ENCODE data around the gene KCNK1.

Gene KCNK1

GRCh38 chr1:233707880-233708815, 94.2 kb downstream of the KCNK1 start:
- H3K27me3 Mint-ChIP-seq = peaks cover 17% of the 10 kb centered on the region
- no peaks in the 10 kb centered on the region for H3K36me3 Mint-ChIP-seq (ENCODE audit: low read depth)
- peaks cover 3% of the 10 kb centered on the region for H3K9me3 Mint-ChIP-seq
- no peak for DNase-seq
- H3K27ac Mint-ChIP-seq = no peak overlapping the region
- H3K4me1 Mint-ChIP-seq (ENCODE audit: low read depth) = no peaks in the 10 kb centered on the region
- H3K4me3 Mint-ChIP-seq = no peak overlapping the region

GRCh38 chr1:233710031-233710430, 96.1 kb downstream of the KCNK1 start:
- DNase-seq = no peak
- Mint-ChIP-seq H3K4me3 (no peak overlapping the region), H3K27me3 (peaks cover 19% of the 10 kb centered on the region), H3K27ac (no peak overlapping the region), H3K9me3 (peaks cover 3% of the 10 kb centered on the region), H3K36me3 (ENCODE audit: low read depth) (no peaks in the 10 kb centered on the region), H3K4me1 (ENCODE audit: low read depth) (no peaks in the 10 kb centered on the region)

GRCh38 chr1:233710507-233710906, 96.6 kb downstream of the KCNK1 start:
- Mint-ChIP-seq H3K4me3 (no peak overlapping the region), H3K27me3 (peaks cover 19% of the 10 kb centered on the region), H3K36me3 (ENCODE audit: low read depth) (no peaks in the 10 kb centered on the region), H3K27ac (no peak overlapping the region), H3K9me3 (peaks cover 3% of the 10 kb centered on the region), H3K4me1 (ENCODE audit: low read depth) (no peaks in the 10 kb centered on the region)
- DNase-seq = no peak

GRCh38 chr1:233714631-233715217, 100.8 kb downstream of the KCNK1 start:
- Mint-ChIP-seq H3K27ac (no peak overlapping the region), H3K4me1 (ENCODE audit: low read depth) (no peaks in the 10 kb centered on the region), H3K9me3 (no peaks in the 10 kb centered on the region), H3K4me3 (no peak overlapping the region), H3K36me3 (ENCODE audit: low read depth) (no peaks in the 10 kb centered on the region), H3K27me3 (peaks cover 10% of the 10 kb centered on the region)
- DNase-seq = no peak

GRCh38 chr1:233718057-233718456, 104.2 kb downstream of the KCNK1 start:
- DNase-seq = no peak
- no peak overlapping the region for H3K27ac Mint-ChIP-seq
- H3K4me3 Mint-ChIP-seq = no peak overlapping the region
- H3K9me3 Mint-ChIP-seq = no peaks in the 10 kb centered on the region
- peaks cover 13% of the 10 kb centered on the region for H3K27me3 Mint-ChIP-seq
- H3K4me1 Mint-ChIP-seq (ENCODE audit: low read depth) = no peaks in the 10 kb centered on the region
- no peaks in the 10 kb centered on the region for H3K36me3 Mint-ChIP-seq (ENCODE audit: low read depth)

- Mint-ChIP-seq H3K27ac (no peak overlapping the region), H3K36me3 (ENCODE audit: low read depth) (no peaks in the 10 kb centered on the region)
These were observed 105.9 kb downstream of the KCNK1 start for GRCh38 chr1:233719655-233720341.

GRCh38 chr1:233721004-233721595, 107.2 kb downstream of the KCNK1 start:
- H3K27me3 Mint-ChIP-seq = peaks cover 8% of the 10 kb centered on the region
- no peaks in the 10 kb centered on the region for H3K4me1 Mint-ChIP-seq (ENCODE audit: low read depth)
- no peaks in the 10 kb centered on the region for H3K36me3 Mint-ChIP-seq (ENCODE audit: low read depth)
- no peak overlapping the region for H3K27ac Mint-ChIP-seq
- no peak overlapping the region for H3K4me3 Mint-ChIP-seq
- no peaks in the 10 kb centered on the region for H3K9me3 Mint-ChIP-seq
- DNase-seq = no peak

More at GRCh38 chr1:233719655-233720341, 105.9 kb downstream of the KCNK1 start:
- H3K4me3 Mint-ChIP-seq = no peak overlapping the region
- H3K27me3 Mint-ChIP-seq = peaks cover 8% of the 10 kb centered on the region
- no peaks in the 10 kb centered on the region for H3K4me1 Mint-ChIP-seq (ENCODE audit: low read depth)
- H3K9me3 Mint-ChIP-seq = no peaks in the 10 kb centered on the region
- no peak for DNase-seq

All from activated T-cell treated with anti-CD3 and anti-CD28 coated beads, Interleukin-2, amount 50 U/mL, for 24 hours (primary cell).